HG03175 (cell line): Measurements from ENCODE around the gene PTTG1.
"Not testable (repeated sequence)": the region's sequence is repeated elsewhere in the genome, so short reads cannot be mapped to it uniquely, and the experiment has no call there.

Experiments used
- ATAC-seq: cut with Tn5 transposase; IDR thresholded peaks from one replicate; pipeline ENCODE4 v1.9.1; 2021; ENCODE audit warnings: mild to moderate bottlenecking, moderate library complexity; ENCODE audit not compliant: unreplicated experiment

The PTTG1 gene

DNA sequence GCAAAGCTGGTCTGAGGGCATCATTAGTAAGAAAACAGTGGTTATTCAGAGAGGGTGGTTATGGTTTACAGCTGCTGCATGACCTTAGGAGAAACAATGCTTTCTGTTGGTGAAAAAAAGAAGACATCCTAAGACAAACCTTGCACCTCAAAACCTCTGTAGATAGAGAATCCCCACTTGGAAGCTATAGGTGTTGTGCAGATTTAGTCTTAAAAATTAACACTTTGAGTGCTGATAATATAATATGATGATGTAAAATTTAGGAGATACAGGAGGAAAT is 1.4 kb upstream of the PTTG1 start:
- no peak for ATAC-seq

GRCh38 chr5:160423099-160423498 is 1.4 kb downstream of the PTTG1 start:
- no peak for ATAC-seq

DNA sequence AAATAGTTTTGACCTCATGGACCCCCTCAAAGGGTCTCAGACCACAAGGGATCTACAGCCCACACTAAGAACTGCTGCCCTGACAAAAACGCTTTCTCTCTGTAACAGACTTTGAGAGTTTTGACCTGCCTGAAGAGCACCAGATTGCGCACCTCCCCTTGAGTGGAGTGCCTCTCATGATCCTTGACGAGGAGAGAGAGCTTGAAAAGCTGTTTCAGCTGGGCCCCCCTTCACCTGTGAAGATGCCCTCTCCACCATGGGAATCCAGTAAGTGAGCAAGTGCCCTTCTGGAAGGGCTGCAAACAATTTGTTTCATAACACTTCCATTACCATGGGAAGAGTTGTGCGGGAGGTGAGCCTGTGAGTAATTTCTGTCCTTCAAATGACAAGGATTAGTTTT is 6.0 kb downstream of the PTTG1 start:
- no peak for ATAC-seq

- ATAC-seq: peak; percentile 31
Observed at GRCh38 chr5:160432196-160432595, 10.5 kb downstream of the PTTG1 start.

DNA sequence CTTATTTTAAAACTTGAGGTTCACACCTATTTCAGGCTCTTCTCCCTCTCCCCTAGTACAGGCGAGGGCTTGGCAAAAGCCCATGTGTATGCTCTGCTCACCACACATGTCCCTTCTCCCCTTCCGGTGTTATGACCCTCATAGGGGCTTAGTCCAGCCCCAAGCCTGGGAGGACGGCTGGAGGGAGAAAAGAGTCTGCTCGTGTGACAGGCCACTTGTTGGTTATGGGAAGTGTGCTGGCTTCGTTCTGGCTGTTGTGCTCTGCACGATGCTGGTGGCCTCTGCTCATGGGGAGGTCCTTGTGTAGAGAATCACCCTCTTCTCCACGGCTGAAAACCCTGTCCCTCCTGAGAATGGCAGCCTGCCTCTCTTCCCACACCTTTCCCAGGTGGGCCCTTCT is 11.1 kb downstream of the PTTG1 start:
- ATAC-seq: no peak

DNA sequence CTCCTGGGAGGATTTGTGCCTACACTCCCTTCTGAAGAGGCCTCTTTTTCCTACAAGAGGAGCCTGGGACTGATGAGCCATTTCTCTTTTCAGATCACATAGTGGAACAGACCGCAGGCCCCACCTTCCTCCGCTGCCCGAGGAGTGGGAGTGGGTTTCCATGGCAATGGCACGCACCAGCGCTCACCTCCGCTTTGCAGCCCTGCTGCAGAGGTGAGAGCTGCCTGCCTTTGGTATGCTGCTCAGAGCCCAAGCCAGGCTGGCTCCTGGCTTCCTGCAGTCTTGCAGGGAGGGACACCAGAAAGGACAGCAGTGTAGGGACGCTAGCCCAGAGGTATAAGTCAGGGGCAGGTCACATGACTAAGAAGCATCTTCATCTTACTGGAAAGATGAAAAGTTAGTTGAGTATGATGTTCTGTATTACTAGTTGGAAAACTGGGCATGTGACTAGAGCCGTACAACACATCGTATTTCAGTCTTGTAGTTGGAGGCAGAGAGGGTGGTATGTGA is 12.4 kb downstream of the PTTG1 start:
- ATAC-seq: peak; percentile 68

- ATAC-seq: no peak
Observed at GRCh38 chr5:160435532-160435931, 13.9 kb downstream of the PTTG1 start.

- ATAC-seq: no peak
Observed at GRCh38 chr5:160436017-160436416, 14.4 kb downstream of the PTTG1 start.

DNA sequence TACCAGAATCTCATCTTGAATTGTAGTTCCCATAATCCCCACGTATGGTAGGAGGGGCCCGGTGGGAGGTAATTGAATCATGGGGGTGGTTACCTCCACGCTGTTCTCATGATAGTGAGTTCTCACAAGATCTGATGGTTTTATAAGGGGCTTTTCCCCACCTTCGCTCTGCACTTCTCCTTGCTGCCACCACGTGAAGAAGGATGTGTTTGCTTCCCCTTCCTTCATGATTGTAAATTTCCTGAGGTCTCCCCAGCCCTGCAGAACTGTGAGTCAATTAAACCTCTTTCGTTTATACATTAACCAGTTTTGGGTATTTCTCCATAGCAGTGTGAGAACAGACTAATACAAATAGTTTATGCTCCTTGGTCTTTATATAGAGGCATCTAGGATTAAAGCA is 15.0 kb downstream of the PTTG1 start:
- ATAC-seq: not testable (repeated sequence)

DNA sequence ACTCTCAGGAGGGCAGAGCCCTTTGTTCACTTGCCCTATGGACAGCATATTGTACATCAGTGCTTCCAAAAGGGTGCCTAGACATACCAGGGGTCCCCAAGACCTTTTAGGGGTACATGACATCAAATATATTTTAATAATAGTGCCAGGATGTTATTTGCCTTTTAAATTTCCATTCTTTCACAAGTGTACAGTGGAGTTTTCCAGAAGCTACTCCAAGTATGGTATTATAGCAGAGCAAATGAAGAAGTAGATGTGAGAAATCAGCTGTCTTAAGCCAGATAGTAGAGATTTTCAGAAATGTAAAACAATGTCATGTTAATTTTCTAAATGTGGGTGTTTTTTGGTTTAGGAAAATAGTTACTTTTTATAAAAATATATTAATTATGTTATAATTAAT is 15.6 kb downstream of the PTTG1 start:
- ATAC-seq: no peak

DNA sequence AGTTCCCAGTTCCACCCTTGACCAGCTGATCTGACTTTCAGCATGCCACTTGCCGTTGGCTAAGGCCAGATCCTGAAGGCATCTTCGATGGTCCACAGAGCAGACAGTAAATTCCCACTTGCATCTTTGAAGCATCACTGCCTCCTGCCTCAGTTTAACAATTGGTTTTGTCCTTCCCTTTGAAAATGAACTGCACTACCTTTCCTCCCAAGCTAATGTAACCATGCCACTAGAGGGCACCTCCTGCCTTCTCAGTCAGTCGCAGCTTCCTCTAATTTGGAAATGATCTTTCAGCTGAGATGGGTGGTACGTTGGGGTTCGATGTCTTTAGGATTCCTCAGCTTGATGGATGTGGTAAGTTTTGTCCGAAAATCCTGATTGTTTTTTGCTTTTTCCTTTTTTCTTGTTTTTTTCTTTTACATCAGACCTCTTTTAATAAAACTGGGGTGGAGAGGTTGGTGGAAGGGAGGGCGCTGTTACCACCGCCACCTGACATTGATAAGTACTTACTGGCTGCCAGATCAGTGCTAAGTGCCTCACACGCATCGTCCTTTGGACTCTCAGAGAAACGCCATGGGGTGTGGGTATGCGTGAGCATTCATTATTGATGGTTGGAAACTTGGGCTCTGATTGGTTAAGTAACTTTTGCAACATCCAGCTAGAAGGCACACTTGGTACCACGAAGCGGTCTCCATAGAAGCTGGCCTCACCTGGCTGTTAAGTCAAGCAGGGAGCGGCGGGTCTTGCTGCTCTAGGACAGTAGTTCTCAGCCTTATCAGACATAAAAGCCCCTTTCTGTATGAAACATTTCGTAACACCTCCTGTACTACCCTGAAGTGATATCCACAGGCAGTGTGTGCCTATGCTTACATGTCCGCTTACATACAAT is 16.9 kb downstream of the PTTG1 start:
- ATAC-seq: peak; percentile 35

- peak; percentile 63 for ATAC-seq
Observed at GRCh38 chr5:160439205-160439600, 17.5 kb downstream of the PTTG1 start.

- ATAC-seq: no peak
Observed at GRCh38 chr5:160441311-160441781, 19.7 kb downstream of the PTTG1 start.

DNA sequence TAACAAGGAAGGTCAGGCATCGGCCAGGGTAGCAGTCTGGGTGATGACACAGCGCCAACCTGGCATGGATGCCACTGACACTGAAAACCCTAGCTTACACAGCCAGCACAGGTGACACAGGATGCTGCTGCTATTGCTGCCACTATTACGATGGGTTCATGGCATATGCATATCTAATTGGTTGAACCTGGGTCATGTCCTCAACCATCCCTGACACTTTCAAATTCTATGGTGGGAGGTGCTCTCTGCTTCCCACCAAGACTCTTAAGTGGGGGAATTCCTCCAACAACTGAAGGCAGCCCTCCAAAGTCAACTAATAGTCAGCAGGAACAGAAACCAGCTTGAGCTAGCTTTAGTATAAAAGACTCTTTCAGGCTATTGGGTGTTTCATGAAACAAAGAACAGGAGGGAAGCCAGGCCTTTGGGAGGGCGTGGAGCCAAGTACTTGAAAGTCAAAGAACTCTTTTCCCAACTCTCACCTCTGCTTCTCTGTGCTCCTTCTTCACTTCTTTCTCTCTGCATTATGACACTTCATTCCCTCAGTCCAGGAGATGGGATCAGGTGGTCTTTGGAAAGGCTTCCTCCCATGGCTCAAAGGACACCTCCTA is 21.3 kb downstream of the PTTG1 start:
- ATAC-seq: no peak

- ATAC-seq: no peak
Observed at GRCh38 chr5:160444407-160444806, 22.8 kb downstream of the PTTG1 start.

- peak; percentile 43 for ATAC-seq
Observed at GRCh38 chr5:160445132-160445531, 23.5 kb downstream of the PTTG1 start.

DNA sequence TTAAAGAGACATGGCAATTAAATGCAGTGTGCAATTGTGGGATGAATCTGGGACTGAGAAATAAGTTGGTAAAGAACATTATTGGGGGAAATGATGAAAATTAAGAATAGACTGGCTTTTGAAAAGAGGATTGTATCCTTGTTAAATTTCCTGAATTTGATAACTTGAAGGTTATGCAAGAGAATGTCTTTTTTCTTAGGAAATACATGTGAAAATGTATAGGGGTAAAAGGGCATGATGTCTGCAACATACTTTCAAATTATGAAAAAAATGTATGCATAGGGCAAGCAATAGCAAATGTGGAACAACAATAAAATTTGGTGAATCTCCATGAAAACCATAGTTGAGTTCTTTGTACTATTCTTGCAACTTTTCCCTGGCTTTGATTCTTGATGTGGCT is 24.1 kb downstream of the PTTG1 start:
- ATAC-seq: no peak

- ATAC-seq: no peak
Observed at GRCh38 chr5:160448886-160449285, 27.2 kb downstream of the PTTG1 start.

GRCh38 chr5:160449458-160449857 is 27.8 kb downstream of the PTTG1 start:
- no peak for ATAC-seq

- peak; percentile 52 for ATAC-seq
Observed at GRCh38 chr5:160450164-160450932, 28.7 kb downstream of the PTTG1 start.

DNA sequence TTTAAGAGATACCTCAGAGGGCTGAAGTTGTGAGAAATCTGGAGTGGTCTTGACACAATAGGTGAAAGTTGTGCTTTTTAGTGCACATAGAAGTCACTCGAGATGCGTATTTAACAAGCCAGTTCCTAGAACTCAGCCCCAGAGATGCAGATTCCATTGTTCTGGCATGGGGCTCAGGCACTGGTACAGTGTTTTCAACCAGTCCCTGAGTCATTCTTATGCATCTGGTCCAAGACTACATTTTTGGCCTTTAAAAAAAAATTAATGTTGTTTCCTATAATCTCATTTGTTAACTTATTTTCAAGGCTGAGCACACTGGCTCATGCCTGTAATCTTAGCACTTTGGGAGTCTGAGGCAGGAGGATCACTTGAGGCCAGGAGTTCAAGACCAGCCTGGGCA is 29.6 kb downstream of the PTTG1 start:
- ATAC-seq: no peak

- no peak for ATAC-seq
Observed at GRCh38 chr5:160452036-160452435, 30.4 kb downstream of the PTTG1 start.
